Left renal cortex interstitium (tissue), 4 donors: ENCODE measurements around the gene CORO2B. TPM values are rescaled to one million over a fixed set of nuclear protein-coding genes. Genes with fewer than 3 reads are reported as not detected.

Source experiments
- DNase-seq, 4 donors: peaks; one replicate each; pipeline ENCODE4 v3.0.0-alpha.2; 2013; ENCODE audit warnings: low read depth in 4 of 4, low spot score in 2 of 4, missing footprints in 1 of 4
- polyA plus RNA-seq, 4 donors: library from polyadenylated mRNA; unstranded; fragments of 120-200 nt; gene quantifications; one replicate each; pipeline ENCODE4 v1.2.1, GENCODE V29; 2013; ENCODE audit not compliant: insufficient read length in 4 of 4

The CORO2B gene
- polyA plus RNA-seq, 4 donors, result 20.5 to 24.9 (median 22.8) TPM

GRCh38 chr15:68691705-68692104 is 112.9 kb downstream of the CORO2B start:
- no peak for DNase-seq

DNA sequence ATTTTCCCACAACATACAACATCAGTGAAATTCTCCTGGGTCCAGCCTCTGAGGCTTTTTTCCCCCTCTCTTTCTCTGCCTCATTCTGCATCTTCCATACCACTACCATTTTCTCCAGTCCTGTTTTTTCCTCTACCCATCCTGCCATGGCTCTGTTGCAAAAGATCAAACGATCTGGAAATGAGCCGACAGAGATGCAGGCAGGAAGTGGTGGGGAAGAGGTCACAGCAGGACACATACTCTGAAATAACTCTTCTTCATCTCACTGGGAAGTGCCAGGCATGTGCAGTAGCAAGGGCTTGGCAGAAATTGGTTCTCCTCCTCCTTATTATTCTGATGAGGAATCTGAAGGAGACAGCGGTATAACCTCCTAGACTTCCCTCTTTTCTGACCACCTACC is 114.3 kb downstream of the CORO2B start:
- DNase-seq, result no peak

DNA sequence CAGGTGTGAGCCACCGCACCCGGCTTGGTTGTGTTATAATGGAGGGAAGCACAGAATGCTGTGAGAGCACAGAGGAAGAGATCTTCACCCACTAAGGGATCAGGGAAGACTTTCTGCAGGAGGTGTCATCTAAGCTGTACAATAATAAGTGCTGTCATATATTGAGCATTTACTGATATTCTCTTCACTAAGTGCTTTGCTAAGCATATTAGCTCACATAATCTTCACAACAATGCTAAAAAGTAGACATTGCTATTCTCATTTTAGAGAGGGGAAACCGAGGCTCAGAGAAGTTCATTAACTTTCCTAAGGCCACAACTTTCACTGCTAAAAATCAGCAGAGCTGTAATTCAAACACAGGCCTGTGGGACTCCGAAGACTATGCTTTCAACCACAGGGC is 115.3 kb downstream of the CORO2B start:
- DNase-seq, result no peak

DNA sequence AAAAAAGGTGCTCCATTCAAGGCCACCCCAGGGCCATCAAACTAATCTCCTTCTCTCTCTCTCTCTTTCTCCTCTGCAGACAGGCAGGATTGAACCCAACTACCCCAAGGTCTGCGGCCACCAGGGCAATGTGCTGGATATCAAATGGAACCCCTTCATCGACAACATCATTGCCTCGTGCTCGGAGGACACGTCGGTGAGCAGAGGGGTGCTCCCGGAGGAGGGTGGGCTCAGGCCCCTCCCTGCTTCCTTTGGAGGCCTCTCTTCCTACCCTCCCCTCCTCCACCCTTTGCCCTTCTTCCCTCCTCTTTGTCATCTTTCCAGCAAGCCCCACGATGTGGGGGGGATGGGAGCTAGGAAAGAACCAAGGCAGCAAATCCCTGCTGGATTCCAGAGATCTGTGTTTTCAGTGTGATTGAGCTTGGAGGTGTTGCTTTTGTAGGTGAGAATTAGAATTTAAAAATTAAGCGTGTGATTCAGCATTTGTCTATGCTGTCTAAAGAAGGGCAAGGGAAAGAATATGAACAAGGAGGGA is 116.3 kb downstream of the CORO2B start:
- DNase-seq, result no peak

DNA sequence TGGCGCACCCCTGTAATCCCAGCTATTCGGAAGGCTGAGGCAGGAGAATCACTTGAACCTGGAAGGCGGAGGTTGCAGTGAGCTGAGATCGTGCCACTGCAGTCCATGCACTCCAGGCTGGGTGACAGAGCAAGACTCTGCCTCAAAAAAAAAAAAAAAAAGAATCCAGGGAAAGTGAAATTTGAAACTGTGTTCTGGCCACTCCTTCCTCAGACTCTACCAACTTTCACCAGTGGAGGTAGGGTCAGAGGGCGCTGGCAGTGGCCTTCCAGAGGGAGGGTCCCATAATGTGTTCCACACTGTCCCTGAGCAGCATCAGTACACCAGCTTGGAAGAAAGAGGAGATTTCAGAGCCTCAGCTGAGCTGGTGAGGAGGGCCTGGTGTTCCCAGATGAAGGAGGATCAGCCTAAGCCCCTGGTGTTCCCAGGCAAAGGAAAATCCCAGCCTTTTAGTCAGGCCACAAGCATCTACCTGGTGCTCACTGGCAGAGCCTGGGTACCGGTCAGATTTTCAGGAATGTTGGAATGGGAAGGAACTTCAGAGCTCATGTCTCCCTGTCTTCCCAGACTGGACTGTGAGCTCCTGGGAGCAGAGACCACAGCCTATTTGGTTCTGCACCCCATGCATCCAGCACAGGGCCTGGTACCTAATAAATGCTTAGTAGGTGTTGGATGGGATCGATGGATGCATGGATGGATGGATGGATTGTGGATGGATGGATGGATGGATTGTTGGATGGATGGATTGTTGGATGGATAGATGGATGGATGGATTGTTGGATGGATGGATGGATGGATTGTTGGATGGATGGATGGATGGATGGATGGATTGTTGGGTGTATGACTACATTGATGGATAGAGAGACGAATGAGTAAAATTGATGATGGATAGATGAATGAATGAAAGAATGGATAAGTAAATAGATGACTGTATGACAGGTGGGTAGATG is 117.9 kb downstream of the CORO2B start:
- no peak for DNase-seq

DNA sequence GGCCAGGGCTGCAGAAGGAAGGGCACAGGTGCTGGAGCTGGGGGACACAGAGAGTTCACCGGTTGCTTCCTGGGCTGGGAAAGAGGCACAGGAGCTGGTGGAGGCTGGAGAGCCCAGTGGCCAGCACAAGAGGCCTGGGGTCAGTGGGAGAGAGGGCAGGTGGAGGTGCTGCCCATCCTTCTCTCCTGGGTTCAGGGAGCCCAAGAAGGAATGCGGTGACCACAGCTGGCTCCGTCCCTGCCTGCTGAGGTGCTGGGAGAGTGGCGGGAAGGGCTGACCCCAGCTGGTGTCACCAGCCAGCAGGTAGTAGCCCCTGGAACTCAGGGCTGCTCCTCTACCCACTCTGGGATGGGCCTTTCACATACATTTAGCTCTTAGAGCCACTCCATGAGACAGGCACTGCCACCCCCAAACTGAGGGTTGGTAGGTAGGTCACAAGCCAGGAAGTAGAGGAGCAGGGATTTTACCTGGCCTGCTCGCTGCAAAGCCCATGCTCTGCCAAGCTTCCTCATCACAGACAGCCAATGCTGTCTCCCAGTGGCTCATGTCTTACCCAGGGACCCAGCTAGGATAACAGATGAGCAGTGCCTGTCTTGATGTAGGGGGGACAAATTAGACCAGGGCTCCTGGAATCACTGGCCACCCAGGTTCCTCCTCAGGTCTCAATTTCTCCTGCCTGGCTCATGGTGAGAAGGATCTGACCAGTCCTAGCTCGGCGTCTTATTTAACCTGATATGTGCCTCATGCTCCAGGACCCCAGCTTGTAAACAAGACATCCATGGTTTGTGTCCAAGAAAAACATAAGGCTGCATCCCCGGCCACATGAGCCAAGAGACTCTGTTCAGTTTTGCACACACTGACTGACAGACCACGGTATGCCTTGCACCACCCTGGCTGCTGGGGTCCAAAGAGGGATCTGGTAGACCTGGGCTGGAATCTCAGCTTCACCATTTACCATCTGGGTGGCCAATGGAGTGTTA is 119.2 kb downstream of the CORO2B start:
- DNase-seq, result no peak

DNA sequence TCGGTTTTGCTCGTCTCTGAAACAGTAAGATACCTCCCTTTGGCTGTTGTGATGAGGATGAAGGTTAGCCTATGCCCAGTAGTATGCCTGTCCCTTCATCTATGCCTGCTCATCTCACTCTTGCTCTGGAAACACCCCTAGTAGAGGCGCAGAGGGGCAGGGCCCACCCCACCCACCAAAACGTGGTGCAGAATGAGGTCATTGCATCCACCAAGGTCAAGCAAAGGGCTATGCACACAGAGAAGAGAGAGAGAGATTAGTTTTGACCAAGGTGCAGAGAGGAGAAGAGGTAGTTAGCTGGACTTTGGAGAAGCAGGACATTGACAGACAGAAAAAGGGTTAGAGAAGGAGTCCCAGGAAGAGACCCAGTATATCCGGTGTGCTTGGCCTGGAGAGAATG is 119.9 kb downstream of the CORO2B start:
- DNase-seq, result no peak

DNA sequence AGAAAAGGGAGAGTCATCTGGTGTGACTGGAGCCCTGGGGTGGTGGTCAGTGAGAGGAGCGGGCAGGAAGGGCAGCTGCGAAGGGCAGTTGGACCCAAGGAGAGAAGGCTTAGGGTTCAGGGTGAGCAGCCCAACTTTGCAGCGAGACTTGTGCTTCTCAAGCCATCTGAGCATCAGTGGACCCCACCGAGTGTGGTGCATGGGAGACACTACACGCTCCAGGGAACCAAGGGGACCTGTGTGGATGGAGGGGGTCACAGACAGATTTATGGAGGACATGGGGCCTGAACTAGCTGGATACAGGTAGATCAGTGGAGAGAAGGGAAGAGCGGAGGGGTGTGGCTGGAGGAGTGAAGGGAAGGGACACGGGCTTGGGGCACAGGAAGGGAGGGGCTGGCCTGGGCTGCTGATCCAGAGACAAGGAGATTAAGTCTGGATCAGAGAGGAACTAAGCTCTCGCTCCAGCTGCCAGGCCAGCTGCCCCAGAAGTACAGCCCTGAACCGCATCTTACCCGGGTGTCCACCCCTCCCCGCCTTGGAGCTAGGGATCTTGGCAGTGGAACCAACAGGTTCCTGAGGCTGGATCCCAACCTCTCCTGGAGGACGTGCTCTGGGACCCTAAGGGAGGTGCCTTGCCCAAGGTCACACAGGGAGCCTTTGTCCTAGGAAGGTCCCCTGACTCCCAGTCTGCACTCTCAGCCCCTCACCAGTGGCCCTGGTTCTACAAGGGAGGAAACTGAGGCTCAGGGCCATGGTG is 120.5 kb downstream of the CORO2B start:
- no peak for DNase-seq

GRCh38 chr15:68699881-68700454 is 121.2 kb downstream of the CORO2B start:
- DNase-seq, result no peak

GRCh38 chr15:68700455-68701123 is 121.8 kb downstream of the CORO2B start:
- peak; percentile 50 to 73 (median 60) for DNase-seq

DNA sequence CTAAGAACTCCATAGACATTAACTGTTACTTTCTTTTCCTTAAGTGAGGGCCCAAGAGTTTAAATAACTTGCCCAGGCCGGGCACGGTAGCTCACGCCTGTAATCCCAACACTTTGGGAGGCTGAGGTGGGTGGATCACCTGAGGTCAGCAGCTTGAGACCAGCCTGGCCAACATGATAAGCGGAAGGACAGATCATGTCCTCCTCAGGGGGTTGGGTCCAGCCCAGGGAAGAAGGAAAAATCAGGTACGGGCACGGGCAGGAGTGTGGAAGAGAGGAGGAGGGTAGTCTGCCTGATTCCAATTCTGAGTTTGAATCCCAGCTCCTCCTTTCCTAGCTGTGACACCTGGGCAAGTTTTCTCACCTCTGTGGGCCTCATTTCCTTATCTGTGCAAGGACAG is 123.1 kb downstream of the CORO2B start:
- no peak for DNase-seq

DNA sequence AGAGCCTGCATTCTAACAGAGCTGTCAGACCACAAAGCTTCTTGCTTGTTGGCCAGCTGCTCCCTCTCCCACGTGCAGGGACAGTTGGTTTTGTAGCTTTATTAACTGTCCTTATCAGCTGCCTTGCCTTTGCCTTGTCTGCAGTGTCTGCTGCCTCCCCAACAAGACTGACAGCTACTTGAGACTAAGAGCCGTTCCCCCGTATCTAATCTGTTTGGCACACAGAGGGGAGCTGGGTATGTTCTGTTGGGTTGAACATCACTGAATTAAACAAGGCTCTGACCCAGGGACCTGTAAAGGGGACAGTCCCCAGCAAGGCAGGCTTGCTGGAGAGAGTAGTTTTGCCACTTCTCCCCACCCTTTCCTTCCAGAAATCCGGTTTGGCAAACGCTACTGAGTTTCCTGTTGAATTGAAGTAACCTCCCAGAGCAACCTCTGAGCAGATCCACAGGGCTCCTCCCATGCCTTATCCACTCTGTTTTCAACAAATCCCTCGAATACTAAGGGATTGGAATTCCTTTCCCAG is 125.8 kb downstream of the CORO2B start:
- DNase-seq, result no peak

- DNase-seq, result no peak
Measured at GRCh38 chr15:68706256-68706655, 127.5 kb downstream of the CORO2B start.

DNA sequence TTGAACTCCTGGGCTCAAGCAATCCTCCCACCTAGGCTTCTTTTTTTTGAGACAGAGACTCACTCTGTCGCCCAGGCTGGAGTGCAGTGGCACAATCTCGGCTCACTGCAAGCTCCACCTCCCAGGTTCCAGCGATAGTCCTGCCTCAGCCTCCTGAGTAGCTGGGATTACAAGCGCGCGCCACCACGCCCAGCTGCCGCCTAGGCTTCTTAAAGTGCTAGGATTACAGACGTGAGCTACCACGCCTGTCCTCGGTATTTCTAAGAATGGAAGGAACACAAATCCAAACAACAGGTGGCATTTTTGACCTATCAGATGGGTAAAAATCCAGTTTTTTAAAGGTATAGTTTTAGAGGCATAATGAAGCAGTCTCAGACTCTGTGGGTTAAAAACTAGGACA is 128.1 kb downstream of the CORO2B start:
- DNase-seq, result no peak

GRCh38 chr15:68707386-68707785 is 128.6 kb downstream of the CORO2B start:
- no peak for DNase-seq

DNA sequence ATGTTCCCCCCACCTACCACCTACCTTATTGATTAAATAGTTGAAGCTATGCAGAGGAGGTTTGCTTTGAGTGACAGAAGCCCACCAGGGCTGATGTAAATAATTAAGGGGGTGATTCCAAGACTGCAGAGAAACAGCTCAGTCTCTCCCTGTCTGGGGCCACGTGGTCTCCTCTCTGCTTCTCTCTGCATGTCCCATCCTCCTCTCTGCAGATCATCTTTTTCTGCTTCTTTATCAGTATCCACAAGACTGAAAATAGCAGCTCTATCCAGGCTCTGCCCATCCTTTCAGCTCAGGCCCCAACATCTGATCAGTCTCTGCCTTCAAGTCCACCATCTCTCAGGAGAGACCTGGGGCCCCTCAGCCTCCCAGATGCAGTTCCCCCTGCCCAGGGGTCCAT is 131.1 kb downstream of the CORO2B start:
- no peak for DNase-seq

DNA sequence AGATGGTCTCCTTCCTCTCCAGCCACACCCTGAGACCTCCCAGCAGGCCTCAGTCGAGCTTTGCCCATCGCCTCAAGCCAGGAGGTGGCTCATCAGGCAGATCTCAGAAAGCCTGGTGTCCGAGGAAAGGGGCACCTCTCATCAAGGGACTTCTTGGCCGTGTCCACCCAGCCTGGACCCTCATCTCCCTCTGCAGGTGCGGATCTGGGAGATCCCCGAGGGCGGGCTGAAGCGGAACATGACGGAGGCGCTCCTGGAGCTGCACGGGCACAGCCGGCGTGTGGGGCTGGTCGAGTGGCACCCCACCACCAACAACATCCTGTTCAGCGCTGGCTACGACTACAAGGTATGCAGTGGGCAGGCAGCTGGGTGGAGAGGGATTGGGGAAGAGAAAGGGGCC is 131.7 kb downstream of the CORO2B start:
- DNase-seq, result no peak

DNA sequence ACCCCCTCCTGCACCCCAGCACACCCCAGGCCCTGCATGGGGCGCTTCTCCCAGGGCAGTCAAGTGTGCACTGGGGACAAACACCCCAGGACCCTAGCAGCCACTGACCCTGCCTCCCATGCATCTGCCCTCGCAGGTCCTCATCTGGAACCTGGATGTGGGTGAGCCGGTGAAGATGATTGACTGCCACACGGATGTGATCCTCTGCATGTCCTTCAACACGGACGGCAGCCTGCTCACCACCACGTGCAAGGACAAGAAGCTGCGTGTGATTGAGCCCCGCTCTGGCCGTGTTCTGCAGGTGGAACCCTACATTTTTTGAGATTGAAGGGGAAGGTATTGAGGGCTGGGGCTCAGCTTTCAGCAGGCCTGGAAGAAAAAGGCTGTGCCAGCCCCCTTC is 132.6 kb downstream of the CORO2B start:
- DNase-seq, result no peak

DNA sequence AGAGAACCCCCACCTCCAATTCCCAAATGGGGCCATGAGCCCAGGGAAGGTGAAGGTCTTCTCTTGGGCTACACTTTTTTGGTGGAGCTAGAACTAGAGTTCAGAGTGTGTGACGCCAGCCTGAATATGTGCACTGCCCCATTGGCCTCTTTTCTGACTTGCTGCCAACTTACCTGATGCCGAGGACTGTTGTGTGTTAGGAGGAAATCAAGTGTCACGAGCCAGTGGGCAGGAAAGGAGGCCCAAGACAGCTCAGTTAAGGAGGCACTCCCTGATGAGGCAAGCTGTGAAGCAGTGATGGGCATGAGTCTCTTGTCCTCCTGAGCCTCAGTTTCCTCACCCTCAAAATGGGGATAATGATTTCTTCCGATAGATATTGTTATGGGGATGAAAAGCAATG is 134.1 kb downstream of the CORO2B start:
- DNase-seq, result no peak
